ENCODE measurements around the gene OR2T6.
"Not testable (repeated sequence)": the region's sequence is repeated elsewhere in the genome, so short reads cannot be mapped to it uniquely, and the experiment has no call there.

The OR2T6 gene

DNA sequence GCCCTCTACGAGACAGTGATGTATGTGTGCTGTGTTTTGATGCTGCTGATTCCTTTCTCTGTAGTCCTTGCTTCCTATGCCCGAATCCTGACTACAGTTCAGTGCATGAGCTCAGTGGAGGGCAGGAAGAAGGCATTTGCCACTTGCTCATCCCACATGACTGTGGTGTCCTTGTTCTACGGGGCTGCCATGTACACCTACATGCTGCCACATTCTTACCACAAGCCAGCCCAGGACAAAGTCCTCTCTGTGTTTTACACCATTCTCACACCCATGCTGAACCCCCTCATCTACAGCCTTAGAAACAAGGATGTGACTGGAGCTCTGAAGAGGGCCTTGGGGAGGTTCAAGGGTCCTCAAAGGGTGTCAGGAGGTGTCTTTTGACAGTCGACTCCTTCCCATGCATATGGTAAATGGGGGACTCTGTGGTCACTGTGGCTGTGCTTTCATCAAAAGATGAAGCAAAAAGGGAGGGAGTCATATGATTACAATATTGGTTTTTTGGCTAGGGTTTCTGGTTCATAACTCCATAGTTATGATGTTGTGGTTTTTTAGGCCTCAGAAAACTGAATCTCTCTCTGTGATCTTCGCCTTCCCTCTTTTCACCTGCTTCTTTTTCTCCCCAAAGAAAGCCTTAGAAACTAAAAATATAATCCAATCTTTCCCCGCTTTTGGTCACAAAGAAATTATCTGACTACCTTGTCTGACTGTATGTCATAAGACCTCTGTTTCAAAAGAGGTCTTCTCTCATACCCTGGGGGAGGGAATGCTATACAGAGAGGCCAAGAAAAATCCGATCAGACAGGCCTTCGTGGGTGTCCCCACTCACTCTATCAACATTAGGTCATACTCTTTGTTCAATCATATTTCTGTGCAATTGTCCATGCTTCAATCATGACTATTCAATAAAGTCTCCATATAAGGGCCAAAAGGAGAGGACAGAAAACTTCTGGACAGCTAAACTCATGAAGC, 31.5 kb downstream of the OR2T6 start:
- no peak for TF ChIP-seq JUND (IDR thresholded peaks at IDR 0.05; ENCODE audit: low read depth)
- no peak for DNase-seq (ENCODE audit: low read depth in 1 of 2, low spot score in 1 of 2)
- in situ Hi-C loops (cut with HindIII; ENCODE audit: low pct_unique_long_range_greater_than_20kb, low sequenced_read_pairs) = no loop called here

- DNase-seq (ENCODE audit: low read depth in 1 of 2, low spot score in 1 of 2) = no peak
- in situ Hi-C loops (cut with HindIII; ENCODE audit: low pct_unique_long_range_greater_than_20kb, low sequenced_read_pairs) = no loop called here
- TF ChIP-seq JUND (IDR thresholded peaks at IDR 0.05; ENCODE audit: low read depth) = no peak
These were observed 40.7 kb downstream of the OR2T6 start for GRCh38 chr1:248416226-248416625.

- in situ Hi-C loops (cut with HindIII; ENCODE audit: low pct_unique_long_range_greater_than_20kb, low sequenced_read_pairs) = no loop called here
- TF ChIP-seq JUND (IDR thresholded peaks at IDR 0.05; ENCODE audit: low read depth) = no peak
- DNase-seq (ENCODE audit: low read depth in 1 of 2, low spot score in 1 of 2) = no peak
These were observed 42.3 kb downstream of the OR2T6 start for GRCh38 chr1:248417854-248418253.

GRCh38 chr1:248421384-248421783, 45.8 kb downstream of the OR2T6 start:
- peak in 1 of 2 experiments; percentile 47 for DNase-seq (ENCODE audit: low read depth in 1 of 2, low spot score in 1 of 2)
- in situ Hi-C loops (cut with HindIII; ENCODE audit: low pct_unique_long_range_greater_than_20kb, low sequenced_read_pairs) = no loop called here

GRCh38 chr1:248427526-248428191, 52.1 kb downstream of the OR2T6 start:
- in situ Hi-C loops (cut with HindIII; ENCODE audit: low pct_unique_long_range_greater_than_20kb, low sequenced_read_pairs); DNase-seq (ENCODE audit: low read depth in 1 of 2, low spot score in 1 of 2): not testable (repeated sequence)

More at GRCh38 chr1:248421384-248421783, 45.8 kb downstream of the OR2T6 start:
- TF ChIP-seq JUND (IDR thresholded peaks at IDR 0.05; ENCODE audit: low read depth) = no peak

DNA sequence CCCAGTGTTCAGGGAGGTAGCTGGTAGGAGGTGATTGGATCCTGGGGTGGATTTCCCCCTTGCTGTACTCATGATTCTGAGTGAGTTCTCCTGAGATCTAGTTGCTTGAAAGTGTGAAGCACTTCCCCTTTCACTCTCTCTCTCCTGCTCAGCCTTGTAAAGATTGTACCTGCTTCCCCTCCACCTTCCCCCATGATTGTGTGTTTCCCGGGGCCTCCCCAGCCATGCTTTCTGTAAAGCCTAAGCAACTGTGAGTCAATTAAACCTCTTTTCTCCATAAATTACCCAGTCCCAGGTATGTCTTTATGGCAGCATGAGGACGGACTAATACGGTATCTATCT, 52.6 kb downstream of the OR2T6 start:
- in situ Hi-C loops (cut with HindIII; ENCODE audit: low pct_unique_long_range_greater_than_20kb, low sequenced_read_pairs); DNase-seq (ENCODE audit: low read depth in 1 of 2, low spot score in 1 of 2): not testable (repeated sequence)

- DNase-seq (ENCODE audit: low read depth in 1 of 2, low spot score in 1 of 2); in situ Hi-C loops (cut with HindIII; ENCODE audit: low pct_unique_long_range_greater_than_20kb, low sequenced_read_pairs): not testable (repeated sequence)
These were observed 56.1 kb downstream of the OR2T6 start for GRCh38 chr1:248431683-248432082.

GRCh38 chr1:248432201-248432600, 56.7 kb downstream of the OR2T6 start:
- in situ Hi-C loops (cut with HindIII; ENCODE audit: low pct_unique_long_range_greater_than_20kb, low sequenced_read_pairs); DNase-seq (ENCODE audit: low read depth in 1 of 2, low spot score in 1 of 2): not testable (repeated sequence)

DNA sequence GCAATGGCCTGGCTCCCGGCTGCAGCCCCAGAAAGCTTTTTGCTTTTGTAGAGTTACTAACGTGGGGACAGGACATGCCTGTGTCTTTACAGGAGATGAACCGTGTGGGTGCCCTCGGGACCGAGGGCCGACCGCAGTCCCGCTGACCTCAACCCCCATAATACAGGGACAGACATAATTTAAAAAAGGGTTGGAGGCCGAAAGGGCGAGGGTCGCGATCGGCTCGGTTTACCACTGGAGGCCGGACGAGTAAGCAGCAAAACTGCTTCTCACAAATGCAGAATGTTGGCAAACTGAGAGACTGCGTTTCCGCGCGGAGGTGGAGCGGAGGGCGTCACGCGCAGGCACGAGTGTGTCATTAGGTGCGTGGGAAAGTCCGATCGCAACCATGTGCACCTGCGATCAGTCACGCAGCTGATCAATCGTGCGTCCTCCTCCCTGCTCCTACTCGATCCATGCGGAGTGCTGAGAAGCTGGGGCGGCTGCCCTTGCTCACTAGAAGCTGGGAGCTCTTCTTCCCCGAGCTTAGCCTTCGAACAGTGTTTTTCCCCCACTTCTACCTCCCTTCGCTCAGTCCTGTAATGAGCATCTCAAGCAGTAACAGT, 58.4 kb downstream of the OR2T6 start:
- in situ Hi-C loops (cut with HindIII; ENCODE audit: low pct_unique_long_range_greater_than_20kb, low sequenced_read_pairs); DNase-seq (ENCODE audit: low read depth in 1 of 2, low spot score in 1 of 2): not testable (repeated sequence)

GRCh38 chr1:248434913-248435312, 59.4 kb downstream of the OR2T6 start:
- DNase-seq (ENCODE audit: low read depth in 1 of 2, low spot score in 1 of 2); in situ Hi-C loops (cut with HindIII; ENCODE audit: low pct_unique_long_range_greater_than_20kb, low sequenced_read_pairs): not testable (repeated sequence)

DNA sequence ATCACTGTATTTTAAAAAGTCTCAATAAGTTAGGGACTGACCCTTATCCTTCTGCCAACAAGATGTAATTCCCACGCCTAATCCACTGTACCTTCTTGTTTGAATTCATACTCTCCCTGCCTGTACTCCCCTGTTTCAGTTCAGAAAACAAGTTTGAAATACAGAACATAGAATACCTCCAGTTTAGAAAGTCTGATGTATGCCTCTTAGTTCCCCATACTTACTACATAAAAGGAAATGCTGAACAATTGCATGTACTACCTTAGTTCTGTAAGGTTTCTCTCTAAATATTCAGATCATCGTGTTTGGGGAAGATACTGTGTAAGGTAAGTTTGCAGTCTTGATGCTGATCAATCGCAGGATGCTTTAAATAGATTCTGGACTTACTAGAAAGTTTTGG, 60.8 kb downstream of the OR2T6 start:
- in situ Hi-C loops (cut with HindIII; ENCODE audit: low pct_unique_long_range_greater_than_20kb, low sequenced_read_pairs); DNase-seq (ENCODE audit: low read depth in 1 of 2, low spot score in 1 of 2): not testable (repeated sequence)

- in situ Hi-C loops (cut with HindIII; ENCODE audit: low pct_unique_long_range_greater_than_20kb, low sequenced_read_pairs) = not testable (repeated sequence)
These were observed 63.1 kb downstream of the OR2T6 start for GRCh38 chr1:248438668-248439067.

GRCh38 chr1:248439283-248439682, 63.7 kb downstream of the OR2T6 start:
- in situ Hi-C loops (cut with HindIII; ENCODE audit: low pct_unique_long_range_greater_than_20kb, low sequenced_read_pairs); DNase-seq (ENCODE audit: low read depth in 1 of 2, low spot score in 1 of 2): not testable (repeated sequence)

More at GRCh38 chr1:248438668-248439067, 63.1 kb downstream of the OR2T6 start:
- not testable (repeated sequence) for DNase-seq (ENCODE audit: low read depth in 1 of 2, low spot score in 1 of 2)
